ENCODE measurements around the gene RAB42. TPM values are rescaled to one million over a fixed set of nuclear protein-coding genes. Genes with fewer than 3 reads are reported as not detected.
"Not testable (repeated sequence)": the region's sequence is repeated elsewhere in the genome, so short reads cannot be mapped to it uniquely, and the experiment has no call there.

RAB42 gene
- total and polyA plus RNA-seq, 5 experiments from 2014 or later, result not detected

DNA sequence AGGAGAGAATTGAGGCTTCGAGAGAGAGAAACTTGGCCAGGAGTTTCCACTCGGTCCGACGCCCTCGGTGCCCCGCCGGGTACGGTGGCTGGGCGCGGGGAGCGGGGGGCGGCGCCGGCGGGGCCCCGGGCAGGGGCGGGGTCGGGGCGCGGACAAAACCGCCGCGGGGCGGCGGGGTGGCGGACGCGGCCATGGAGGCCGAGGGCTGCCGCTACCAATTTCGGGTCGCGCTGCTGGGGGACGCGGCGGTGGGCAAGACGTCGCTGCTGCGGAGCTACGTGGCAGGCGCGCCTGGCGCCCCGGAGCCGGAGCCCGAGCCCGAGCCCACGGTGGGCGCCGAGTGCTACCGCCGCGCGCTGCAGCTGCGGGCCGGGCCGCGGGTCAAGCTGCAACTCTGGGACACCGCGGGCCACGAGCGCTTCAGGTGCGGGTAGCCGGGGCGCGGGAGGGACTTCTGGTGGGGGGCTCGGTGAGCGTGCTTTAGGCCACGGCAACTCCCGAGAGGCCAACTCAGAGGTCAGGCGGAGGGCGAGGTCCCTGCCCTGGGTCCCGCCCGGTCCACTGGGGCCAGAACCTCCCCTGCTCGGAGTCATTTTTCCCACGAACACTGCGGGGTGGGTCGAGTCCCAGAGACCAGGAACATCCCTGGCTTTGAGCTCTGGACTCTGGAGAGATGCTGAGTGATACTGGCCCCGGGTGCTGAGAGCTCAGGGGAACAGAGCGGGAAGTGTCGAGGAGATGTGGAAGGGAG is 431 bp downstream of the RAB42 start:
- Mint-ChIP-seq H3K27me3 (peaks cover 0 to 11% (median 3%) of the 10 kb centered on the region in 5 donors), H3K4me1 (peaks cover 3 to 10% (median 8%) of the 10 kb centered on the region in 4 donors), H3K4me3 (peak overlapping the region; percentile 77 to 88 (median 84)), H3K9me3 (no peaks in the 10 kb centered on the region), H3K27ac (peak overlapping the region in 4 of 10 donors; percentile 19 to 82 (median 42)), H3K36me3 (peaks cover 0 to 3% (median 0%) of the 10 kb centered on the region in 3 donors)
- POLR2A ChIA-PET, result interaction anchor here (4.5 kb wide), 1 partner anchor 12 kb away, joined by 33 read pairs; no protein-coding TSS in a partner anchor
- DNase-seq (peak in 2 of 10 donors; percentile 18 to 23), ATAC-seq (peak; percentile 65 to 86)

DNA sequence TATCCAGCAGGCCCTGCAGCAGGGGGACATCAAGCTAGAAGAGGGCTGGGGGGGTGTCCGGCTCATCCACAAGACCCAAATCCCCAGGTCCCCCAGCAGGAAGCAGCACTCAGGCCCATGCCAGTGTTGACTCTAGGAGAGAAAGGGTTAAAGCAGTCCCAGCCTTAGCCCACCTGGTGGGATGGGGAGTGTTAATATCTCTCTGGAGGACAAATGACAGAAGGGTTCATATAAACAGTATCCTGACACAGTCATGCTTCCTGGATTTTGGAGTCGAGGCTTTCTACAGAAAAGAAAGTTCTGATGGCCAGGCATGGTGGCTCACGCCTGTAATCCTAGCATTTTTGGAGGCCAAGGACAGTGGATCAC is 1.9 kb downstream of the RAB42 start:
- POLR2A ChIA-PET, result interaction anchor here (4.5 kb wide), 1 partner anchor 13 kb away, joined by 33 read pairs; no protein-coding TSS in a partner anchor

DNA sequence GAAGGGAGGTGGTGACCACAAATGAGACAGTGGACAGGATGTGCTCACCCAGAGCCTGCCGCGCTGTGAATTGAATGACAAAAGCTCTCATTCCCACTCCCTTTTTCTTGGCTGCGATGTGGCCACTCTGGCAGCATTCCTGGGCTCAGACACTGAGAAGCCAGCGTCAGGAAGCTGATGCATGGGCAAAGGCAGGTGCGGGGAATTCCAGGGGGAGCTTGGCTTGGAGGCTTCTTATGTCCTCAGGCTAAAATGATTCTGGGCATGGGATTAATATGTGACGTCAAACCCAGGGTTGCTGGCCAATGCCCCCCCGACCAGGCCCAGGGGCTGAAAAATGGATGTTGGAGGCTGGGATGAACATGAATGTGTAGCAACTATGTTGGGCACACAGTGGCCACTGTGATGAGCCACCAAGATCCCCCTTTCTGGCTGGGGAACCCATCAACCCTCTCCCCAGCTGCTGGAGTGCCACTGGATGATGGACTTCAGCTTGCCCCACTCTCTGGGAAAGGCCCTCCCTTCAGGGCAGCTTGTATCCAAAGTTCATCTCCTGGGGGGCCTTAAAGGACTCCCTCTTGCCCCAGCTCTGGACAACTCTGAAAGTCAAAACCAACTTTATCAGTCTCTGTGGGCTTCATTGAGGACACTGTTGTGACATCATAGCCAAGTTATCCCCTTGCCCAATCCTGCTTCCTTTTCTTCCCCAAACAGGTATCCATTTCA is 2.8 kb downstream of the RAB42 start:
- H3K36me3 Mint-ChIP-seq, DNase-seq, H3K27ac Mint-ChIP-seq, H3K4me1 Mint-ChIP-seq, ATAC-seq, POLR2A ChIA-PET, H3K9me3 Mint-ChIP-seq: not testable (repeated sequence)
- Mint-ChIP-seq H3K27me3 (peaks cover 0 to 11% (median 3%) of the 10 kb centered on the region in 5 donors), H3K4me3 (peak overlapping the region in 1 of 10 donors; percentile 33)

More for the DNA sequence above, 1.9 kb downstream of the RAB42 start:
- ATAC-seq, DNase-seq, H3K4me3 Mint-ChIP-seq, H3K27ac Mint-ChIP-seq, H3K9me3 Mint-ChIP-seq, H3K4me1 Mint-ChIP-seq, H3K36me3 Mint-ChIP-seq: not testable (repeated sequence)
- H3K27me3 Mint-ChIP-seq, result peaks cover 0 to 11% (median 3%) of the 10 kb centered on the region in 5 donors

DNA sequence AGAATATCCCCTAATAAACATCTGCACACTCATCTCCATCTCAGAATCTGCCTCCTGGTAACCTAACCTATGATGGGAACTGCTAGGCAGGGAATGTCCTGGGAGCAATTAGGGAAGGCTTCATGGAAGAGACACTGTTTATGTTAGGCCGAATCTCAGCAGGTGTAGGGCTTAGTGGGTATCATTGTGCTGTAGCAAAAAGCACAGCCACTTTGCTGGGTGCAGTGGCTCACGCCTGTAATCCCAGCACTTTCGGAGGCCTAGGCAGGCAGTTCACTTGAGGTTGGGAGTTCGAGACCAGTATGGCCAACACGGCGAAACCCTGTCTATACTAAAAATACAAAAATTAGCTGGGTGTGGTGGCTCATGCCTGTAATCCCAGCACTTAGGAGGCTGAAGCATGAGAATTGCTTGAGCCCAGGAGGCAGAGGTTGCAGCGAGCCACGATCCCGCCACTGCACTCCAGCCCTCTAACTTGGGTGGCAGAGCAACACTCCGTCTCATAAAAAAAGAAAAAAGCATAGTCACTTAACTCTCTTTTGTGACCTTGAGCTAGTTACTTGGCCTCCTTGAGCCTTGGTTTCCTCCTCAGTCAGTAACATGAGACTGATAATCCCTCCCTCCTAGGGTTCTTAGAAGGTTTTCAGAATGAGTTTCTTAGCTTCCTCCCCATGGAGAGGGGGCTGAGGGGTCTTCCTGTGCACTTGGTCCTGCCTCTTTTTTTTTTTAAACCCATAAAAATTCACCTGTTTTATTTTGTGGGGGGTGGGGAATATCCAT is 3.5 kb downstream of the RAB42 start:
- peak overlapping the region in 1 of 10 donors; percentile 33 for H3K4me3 Mint-ChIP-seq
- ATAC-seq, result no peak

DNA sequence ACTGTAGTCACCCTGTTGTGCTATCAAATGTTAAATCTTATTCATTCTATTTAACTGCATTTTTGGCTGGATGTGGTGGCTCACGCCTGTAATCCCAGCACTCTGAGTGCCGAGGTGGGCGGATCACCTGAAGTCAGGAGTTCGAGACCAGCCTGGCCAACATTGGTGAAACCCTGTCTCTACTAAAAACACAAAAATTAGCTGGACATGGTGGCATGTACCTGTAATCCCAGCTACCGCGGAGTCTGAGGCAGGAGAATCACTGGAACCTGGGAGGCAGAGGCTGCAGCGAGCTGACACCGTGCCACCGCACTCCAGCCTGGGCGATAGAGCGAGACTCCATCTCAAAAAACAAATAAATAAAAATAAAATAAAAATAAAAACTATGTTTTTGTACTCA is 4.2 kb downstream of the RAB42 start:
- not testable (repeated sequence) for H3K36me3 Mint-ChIP-seq, H3K27ac Mint-ChIP-seq, DNase-seq, H3K4me1 Mint-ChIP-seq, ATAC-seq, H3K4me3 Mint-ChIP-seq, H3K9me3 Mint-ChIP-seq
- H3K27me3 Mint-ChIP-seq, result peaks cover 0 to 11% (median 3%) of the 10 kb centered on the region in 5 donors
- POLR2A ChIA-PET, result interaction anchor here (0.5 to 1.9 kb wide), 3 partner anchors 14 to 745 kb away, joined by 3 to 6 read pairs (median 4); no protein-coding TSS in a partner anchor

More for the DNA sequence above, 3.5 kb downstream of the RAB42 start:
- DNase-seq, result no peak
- peaks cover 3 to 10% (median 8%) of the 10 kb centered on the region in 4 donors for H3K4me1 Mint-ChIP-seq
- POLR2A ChIA-PET, result interaction anchor here (1.9 kb wide), 1 partner anchor 14 kb away, joined by 6 read pairs; no protein-coding TSS in a partner anchor
- no peak overlapping the region for H3K27ac Mint-ChIP-seq
- H3K9me3 Mint-ChIP-seq, result no peaks in the 10 kb centered on the region
- H3K27me3 Mint-ChIP-seq, result peaks cover 0 to 11% (median 3%) of the 10 kb centered on the region in 5 donors
- H3K36me3 Mint-ChIP-seq, result peaks cover 0 to 8% (median 0%) of the 10 kb centered on the region in 3 donors

DNA sequence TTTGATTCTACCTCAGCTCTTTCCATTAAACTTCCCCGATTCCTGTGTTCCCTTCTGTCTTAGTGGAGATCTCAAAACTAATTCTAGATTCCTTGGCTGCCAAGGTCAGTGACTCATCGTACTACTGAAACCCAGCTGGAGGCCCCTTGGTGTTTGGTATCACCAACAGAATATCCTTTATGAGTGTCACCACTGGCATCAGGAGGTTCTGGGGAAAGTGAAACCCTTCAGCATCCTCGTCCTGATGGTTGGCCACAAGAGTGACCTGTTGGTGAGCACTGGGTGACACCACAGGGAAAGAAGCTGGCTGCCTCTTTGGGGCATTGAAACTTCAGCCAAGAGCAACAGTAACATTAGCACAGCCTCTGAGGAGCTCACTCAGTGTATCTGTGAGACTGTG is 9.6 kb downstream of the RAB42 start:
- ATAC-seq (no peak), DNase-seq (no peak)
- Mint-ChIP-seq H3K4me1 (no peaks in the 10 kb centered on the region), H3K4me3 (peak overlapping the region in 1 of 10 donors; percentile 50), H3K9me3 (no peaks in the 10 kb centered on the region), H3K36me3 (peaks cover 0 to 50% (median 13%) of the 10 kb centered on the region in 3 donors), H3K27me3 (no peaks in the 10 kb centered on the region), H3K27ac (peak overlapping the region in 2 of 10 donors; percentile 16 to 57)
- POLR2A ChIA-PET, result no interaction called here

DNA sequence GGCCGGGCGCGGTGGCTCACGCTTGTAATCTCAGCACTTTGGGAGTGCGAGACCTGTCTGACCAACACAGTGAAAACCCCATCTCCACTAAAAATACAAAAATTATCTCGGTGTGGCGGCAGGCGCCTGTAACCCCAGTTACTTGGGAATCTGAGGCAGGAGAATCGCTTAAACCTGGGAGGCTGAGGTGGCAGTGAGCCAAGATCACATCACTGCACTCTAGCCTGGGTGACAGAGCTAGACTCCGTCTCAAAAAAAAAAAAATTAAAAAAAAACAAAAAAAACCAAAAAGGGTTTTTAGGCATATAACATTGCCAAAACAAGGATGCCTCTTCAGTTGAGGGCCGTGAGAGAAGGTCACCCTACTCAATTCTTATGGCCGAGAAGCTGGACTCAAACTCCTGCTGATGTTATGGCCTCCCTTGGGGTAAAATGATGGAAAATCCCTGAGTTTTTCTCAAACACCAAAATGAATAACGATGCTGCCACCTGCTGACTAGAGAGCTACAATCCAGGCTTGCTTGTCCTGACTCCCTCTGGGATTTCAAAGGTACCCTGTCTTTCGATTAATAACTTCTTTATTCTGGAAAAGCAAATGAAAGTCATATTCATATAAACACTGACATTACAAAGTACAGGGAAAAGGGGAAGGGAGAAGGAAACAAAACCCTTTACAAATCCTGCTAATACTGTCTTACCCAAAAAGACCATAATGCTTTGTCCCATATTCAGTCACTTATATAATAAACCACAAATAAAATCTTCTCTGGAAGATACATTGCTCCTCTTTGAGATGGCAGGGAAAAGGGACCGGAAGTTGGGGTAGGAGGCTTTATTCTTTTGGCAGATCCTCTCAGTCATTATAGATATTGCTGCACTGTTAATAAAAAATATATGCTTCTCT is 10.7 kb downstream of the RAB42 start:
- ATAC-seq, result no peak
- Mint-ChIP-seq H3K9me3 (no peaks in the 10 kb centered on the region), H3K36me3 (peaks cover 0 to 57% (median 13%) of the 10 kb centered on the region in 3 donors), H3K4me1 (no peaks in the 10 kb centered on the region), H3K27ac (peak overlapping the region in 1 of 10 donors; percentile 57), H3K27me3 (no peaks in the 10 kb centered on the region), H3K4me3 (no peak overlapping the region)
- POLR2A ChIA-PET, result interaction anchor here (0.7 to 1.5 kb wide), 4 partner anchors 21 to 90 kb away, joined by 3 to 7 read pairs (median 3); no protein-coding TSS in a partner anchor
- DNase-seq, result peak in 3 of 10 donors; percentile 21 to 35 (median 33)

DNA sequence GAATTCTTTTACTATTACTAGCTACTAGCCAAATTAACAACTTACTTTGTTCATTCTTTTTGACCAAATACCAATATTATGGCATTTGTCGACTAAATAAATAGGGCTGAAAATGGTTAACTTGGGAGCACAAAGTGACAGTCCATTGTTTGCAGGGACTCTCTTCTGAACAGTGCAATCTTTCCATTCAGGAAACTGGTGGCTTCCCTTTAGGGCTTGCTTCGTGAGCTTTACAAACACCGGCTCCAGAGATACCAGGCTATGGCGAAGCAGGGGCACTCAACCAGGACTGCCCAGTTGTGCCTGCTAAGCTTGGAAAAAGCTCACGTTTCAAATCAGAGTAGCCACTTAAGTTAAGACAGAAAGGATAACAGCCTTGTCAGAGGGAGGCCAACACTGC is 12.3 kb downstream of the RAB42 start:
- POLR2A ChIA-PET, result no interaction called here
- Mint-ChIP-seq H3K27me3 (no peaks in the 10 kb centered on the region), H3K27ac (peak overlapping the region in 1 of 10 donors; percentile 24), H3K4me1 (no peaks in the 10 kb centered on the region), H3K36me3 (peaks cover 0 to 69% (median 13%) of the 10 kb centered on the region in 3 donors), H3K9me3 (no peaks in the 10 kb centered on the region), H3K4me3 (no peak overlapping the region)
- DNase-seq (no peak), ATAC-seq (no peak)

DNA sequence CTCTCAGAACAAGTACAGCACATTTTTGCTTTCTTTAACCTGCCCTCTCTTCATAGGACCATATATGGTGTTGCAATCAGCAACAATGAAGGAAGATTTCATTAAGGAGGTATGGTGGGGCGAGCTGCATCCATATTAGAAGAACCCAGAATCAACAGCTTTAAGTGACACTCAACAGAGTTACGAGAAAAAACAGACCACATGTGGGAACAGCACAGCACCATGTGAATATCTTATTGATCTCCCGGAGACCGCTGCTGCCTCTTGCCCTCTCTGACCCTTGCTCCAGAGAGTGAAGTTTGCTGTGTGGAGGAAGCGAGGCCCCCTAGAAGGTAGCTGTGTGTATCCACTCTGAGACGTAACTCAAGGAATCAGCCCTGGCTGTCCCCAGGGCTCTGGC is 12.9 kb downstream of the RAB42 start:
- peaks cover 0 to 75% (median 15%) of the 10 kb centered on the region in 3 donors for H3K36me3 Mint-ChIP-seq

DNA sequence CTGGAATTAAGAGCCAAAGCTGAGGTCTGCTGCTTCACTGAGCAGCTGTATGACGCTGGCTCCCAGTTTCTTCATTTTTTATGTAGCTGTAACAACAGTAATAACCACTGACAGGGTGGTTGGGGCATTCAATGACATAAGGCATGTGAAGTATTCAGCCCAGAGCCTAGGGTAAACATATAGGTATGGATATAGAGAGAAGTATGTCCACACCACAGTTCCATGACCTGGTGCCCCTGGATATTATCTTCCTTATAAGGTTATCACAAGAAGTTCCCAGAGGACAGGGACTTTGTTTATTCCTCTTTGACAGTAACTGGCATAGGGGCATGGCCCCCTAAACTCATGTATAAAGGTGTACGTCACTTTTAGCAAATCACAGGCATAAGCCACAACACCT is 14.7 kb downstream of the RAB42 start:
- no peaks in the 10 kb centered on the region for H3K9me3 Mint-ChIP-seq
- H3K4me1 Mint-ChIP-seq, result no peaks in the 10 kb centered on the region
- H3K27ac Mint-ChIP-seq, result no peak overlapping the region
- no peak overlapping the region for H3K4me3 Mint-ChIP-seq
- peaks cover 7 to 74% (median 18%) of the 10 kb centered on the region in 3 donors for H3K36me3 Mint-ChIP-seq
- no peak for DNase-seq
- POLR2A ChIA-PET, result interaction anchor here (0.6 to 1.7 kb wide), 2 partner anchors 25 to 102 kb away, joined by 3 to 5 read pairs; no protein-coding TSS in a partner anchor
- no peak for ATAC-seq
- H3K27me3 Mint-ChIP-seq, result no peaks in the 10 kb centered on the region

More for the DNA sequence above, 12.9 kb downstream of the RAB42 start:
- DNase-seq (no peak), ATAC-seq (no peak)
- no peaks in the 10 kb centered on the region for H3K27me3 Mint-ChIP-seq
- no peak overlapping the region for H3K27ac Mint-ChIP-seq
- POLR2A ChIA-PET, result no interaction called here
- H3K4me1 Mint-ChIP-seq, result no peaks in the 10 kb centered on the region
- H3K9me3 Mint-ChIP-seq, result no peaks in the 10 kb centered on the region
- no peak overlapping the region for H3K4me3 Mint-ChIP-seq

DNA sequence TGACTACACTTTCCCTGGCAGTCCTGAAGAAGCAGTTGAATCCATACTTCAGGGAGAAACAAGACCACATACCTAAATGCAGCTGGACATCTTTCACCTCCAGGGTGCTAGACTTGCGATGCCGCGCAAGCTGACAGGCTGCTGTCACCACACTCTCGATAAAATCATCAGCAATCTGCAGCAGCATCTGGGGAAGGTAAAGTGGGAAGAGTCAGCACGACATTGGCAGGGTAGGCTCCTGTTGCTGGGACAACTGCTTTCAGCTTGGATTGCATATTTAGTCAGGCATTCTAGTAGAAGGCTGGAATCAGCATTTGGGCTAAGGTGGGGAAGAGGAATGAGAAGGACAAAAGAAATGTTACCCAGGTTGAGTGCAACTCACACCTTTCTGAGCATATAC is 21.1 kb downstream of the RAB42 start:
- DNase-seq (no peak), ATAC-seq (no peak)
- H3K9me3 Mint-ChIP-seq, result no peaks in the 10 kb centered on the region
- H3K36me3 Mint-ChIP-seq, result peaks cover 9 to 79% (median 29%) of the 10 kb centered on the region in 3 donors
- no peak overlapping the region for H3K4me3 Mint-ChIP-seq
- no peaks in the 10 kb centered on the region for H3K4me1 Mint-ChIP-seq
- POLR2A ChIA-PET, result no interaction called here
- peak overlapping the region in 1 of 10 donors; percentile 38 for H3K27ac Mint-ChIP-seq
- H3K27me3 Mint-ChIP-seq, result no peaks in the 10 kb centered on the region

All from naive thymus-derived CD8-positive, alpha-beta T cell (primary cell).